Measurements from ENCODE around the gene PBRM1.

DNA sequence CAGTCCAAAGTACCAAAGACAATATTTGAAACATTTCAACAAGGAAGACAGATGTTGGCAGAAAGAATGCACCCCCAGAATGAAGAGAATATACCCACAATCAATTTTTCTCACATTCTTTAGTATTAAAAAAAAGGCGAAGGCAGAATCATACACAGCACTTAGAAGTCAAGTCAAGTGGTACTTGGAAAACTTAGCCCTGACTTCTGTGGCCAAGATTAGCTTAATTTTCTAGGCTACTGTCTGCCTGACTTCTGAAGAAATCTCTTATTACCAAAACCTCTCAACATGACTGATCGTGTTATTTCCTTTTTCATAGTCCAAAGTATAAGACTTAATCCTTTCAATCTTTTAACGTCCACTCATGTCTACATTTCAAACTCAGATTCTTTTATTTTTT is 60.7 kb downstream of the PBRM1 start:
- TF ChIP-seq, protein P1, sequence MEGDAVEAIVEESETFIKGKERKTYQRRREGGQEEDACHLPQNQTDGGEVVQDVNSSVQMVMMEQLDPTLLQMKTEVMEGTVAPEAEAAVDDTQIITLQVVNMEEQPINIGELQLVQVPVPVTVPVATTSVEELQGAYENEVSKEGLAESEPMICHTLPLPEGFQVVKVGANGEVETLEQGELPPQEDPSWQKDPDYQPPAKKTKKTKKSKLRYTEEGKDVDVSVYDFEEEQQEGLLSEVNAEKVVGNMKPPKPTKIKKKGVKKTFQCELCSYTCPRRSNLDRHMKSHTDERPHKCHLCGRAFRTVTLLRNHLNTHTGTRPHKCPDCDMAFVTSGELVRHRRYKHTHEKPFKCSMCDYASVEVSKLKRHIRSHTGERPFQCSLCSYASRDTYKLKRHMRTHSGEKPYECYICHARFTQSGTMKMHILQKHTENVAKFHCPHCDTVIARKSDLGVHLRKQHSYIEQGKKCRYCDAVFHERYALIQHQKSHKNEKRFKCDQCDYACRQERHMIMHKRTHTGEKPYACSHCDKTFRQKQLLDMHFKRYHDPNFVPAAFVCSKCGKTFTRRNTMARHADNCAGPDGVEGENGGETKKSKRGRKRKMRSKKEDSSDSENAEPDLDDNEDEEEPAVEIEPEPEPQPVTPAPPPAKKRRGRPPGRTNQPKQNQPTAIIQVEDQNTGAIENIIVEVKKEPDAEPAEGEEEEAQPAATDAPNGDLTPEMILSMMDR (IDR thresholded peaks at IDR 0.05) = no peak
- TF ChIP-seq EP300 (IDR thresholded peaks at IDR 0.05) = no peak

All from stomach (tissue), 4 donors.